IPS-20b (cell line): ENCODE results near the gene PES1.
"Not testable (repeated sequence)": the region's sequence is repeated elsewhere in the genome, so short reads cannot be mapped to it uniquely, and the experiment has no call there.

Experiments used
- H3K27ac ChIP-seq: one replicate; pipeline ENCODE4 v1.5.1; 2013; ENCODE audit warnings: low read length
- H3K27me3 ChIP-seq: 2 replicates; pipeline ENCODE4 v1.6.1; 2013; ENCODE audit warnings: mild to moderate bottlenecking, low read length, inconsistent platforms; ENCODE audit not compliant: insufficient read depth
- H3K36me3 ChIP-seq: 2 replicates; pipeline ENCODE4 v1.6.1; 2013; ENCODE audit warnings: low read depth, mild to moderate bottlenecking, inconsistent platforms, low read length, moderate library complexity; ENCODE audit not compliant: insufficient read depth
- H3K4me1 ChIP-seq: 2 replicates; pipeline ENCODE4 v1.6.1; 2013; ENCODE audit warnings: mild to moderate bottlenecking, control low read depth, inconsistent platforms, low read length, moderate library complexity; ENCODE audit not compliant: insufficient read depth
- H3K4me3 ChIP-seq: 2 replicates; pipeline ENCODE4 v1.5.1; 2013; ENCODE audit warnings: mild to moderate bottlenecking, low read length, inconsistent platforms
- H3K9ac ChIP-seq: 2 replicates; pipeline ENCODE4 v1.6.1; 2013; ENCODE audit warnings: low read depth, mild to moderate bottlenecking, inconsistent platforms, low read length, moderate library complexity
- H3K9me3 ChIP-seq: 2 replicates; pipeline ENCODE4 v1.6.1; 2013; ENCODE audit warnings: mild to moderate bottlenecking, low read depth, low read length, inconsistent platforms; ENCODE audit not compliant: insufficient read depth

PES1 gene

DNA sequence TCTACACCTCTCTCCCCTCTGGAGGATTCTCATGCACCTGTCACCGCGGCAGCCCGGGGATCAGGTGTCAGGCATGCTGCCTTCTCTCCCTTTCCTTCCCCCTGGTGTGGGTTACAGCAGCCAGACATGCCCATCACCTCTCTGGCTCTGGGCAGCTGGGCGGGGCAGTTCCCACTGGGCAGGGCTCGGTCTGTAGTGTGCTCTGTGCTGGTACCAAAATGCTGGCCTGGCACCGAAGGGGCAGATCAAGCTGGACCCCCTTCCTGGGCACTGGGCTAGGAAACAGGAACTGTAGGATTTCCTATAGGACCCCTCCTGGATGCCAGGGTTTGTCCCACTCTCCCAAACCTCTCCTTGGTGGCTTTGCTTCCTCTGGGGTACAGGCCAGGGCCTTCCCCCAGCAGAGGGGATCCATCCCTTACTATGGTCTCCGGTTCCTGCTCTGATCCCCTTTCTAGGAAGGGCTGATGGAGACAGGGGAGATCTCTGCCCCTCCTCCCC lies 18.1 kb downstream of the PES1 start:
- peak overlapping the region; percentile 76; the same call in 1 of the 2 replicates for H3K9ac ChIP-seq
- H3K4me1 ChIP-seq = peaks cover 9% of the 10 kb centered on the region; the same call in 1 of the 2 replicates
- no peaks in the 10 kb centered on the region for H3K27me3 ChIP-seq
- H3K9me3 ChIP-seq = no peaks in the 10 kb centered on the region
- H3K36me3 ChIP-seq = peaks cover 32% of the 10 kb centered on the region
- no peak overlapping the region for H3K27ac ChIP-seq
- H3K4me3 ChIP-seq = peak overlapping the region; percentile 78; the same call in 1 of the 2 replicates

GRCh38 chr22:30572840-30573593 lies 18.7 kb downstream of the PES1 start:
- Histone ChIP-seq H3K4me3 (no peak overlapping the region), H3K36me3 (peaks cover 26% of the 10 kb centered on the region), H3K9me3 (no peaks in the 10 kb centered on the region), H3K9ac (no peak overlapping the region), H3K27ac (no peak overlapping the region), H3K27me3 (no peaks in the 10 kb centered on the region), H3K4me1 (peaks cover 9% of the 10 kb centered on the region; the same call in 1 of the 2 replicates)

DNA sequence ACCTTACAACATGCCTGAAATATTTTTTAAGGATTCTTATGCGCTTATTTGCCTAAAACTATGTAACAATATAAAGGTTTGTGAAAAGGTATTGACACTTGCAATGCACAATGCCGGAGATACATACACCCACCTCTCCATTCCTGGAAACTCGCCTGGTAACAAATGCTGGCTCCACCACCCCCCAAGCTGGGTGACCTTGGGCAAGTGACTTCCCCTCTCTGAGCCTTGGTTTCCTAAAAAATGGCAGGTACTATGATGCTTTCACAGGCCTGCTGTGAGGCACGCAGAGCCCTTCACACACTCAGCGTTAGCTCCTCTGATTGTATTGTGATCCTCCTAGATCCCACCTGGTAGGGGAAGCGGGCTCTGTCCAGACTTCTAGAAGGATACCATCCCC lies 19.5 kb downstream of the PES1 start:
- no peak overlapping the region for H3K27ac ChIP-seq
- H3K9me3 ChIP-seq = no peaks in the 10 kb centered on the region
- H3K9ac ChIP-seq = no peak overlapping the region
- H3K27me3 ChIP-seq = no peaks in the 10 kb centered on the region
- H3K36me3 ChIP-seq = peaks cover 18% of the 10 kb centered on the region
- no peak overlapping the region for H3K4me3 ChIP-seq
- peaks cover 9% of the 10 kb centered on the region; the same call in 1 of the 2 replicates for H3K4me1 ChIP-seq

GRCh38 chr22:30569674-30570202 lies 22.0 kb downstream of the PES1 start:
- H3K9me3 ChIP-seq = no peaks in the 10 kb centered on the region
- no peak overlapping the region for H3K27ac ChIP-seq
- no peaks in the 10 kb centered on the region for H3K36me3 ChIP-seq
- H3K27me3 ChIP-seq = no peaks in the 10 kb centered on the region
- no peak overlapping the region for H3K4me3 ChIP-seq
- peaks cover 9% of the 10 kb centered on the region; the same call in 1 of the 2 replicates for H3K4me1 ChIP-seq
- no peak overlapping the region for H3K9ac ChIP-seq

DNA sequence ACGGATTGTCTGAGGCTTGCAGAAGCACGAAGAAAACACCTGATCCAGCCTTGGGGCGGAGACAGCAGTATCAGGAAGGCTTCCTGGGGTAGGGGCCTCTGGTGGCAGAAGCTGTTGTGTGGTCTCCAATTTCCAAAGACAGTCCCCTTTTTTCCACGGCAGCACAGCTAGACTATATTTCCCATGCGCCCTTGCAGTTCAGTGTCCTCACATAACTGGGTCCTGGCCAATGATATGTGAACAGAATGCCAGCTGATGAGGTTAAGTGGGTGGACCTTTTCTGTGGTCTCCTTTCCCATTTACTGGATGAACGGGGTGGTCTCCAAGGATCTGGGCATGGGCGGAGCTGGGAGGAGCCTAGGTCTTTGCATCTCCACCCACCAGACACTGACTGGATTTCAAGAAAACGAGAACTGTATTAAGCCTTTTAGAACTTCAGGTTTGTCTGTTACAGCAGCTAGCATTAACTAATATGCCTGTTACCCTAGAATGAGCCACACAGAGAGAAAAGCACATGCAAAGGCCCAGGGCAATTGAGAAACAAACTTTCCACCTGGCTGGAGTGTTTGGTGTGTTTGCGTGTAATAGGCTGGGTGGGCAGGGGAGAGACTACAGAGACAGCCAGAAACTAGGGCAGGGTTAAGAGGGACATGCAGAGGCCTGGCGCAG lies 23.4 kb downstream of the PES1 start:
- H3K9ac ChIP-seq = no peak overlapping the region
- H3K9me3 ChIP-seq = no peaks in the 10 kb centered on the region
- H3K4me1 ChIP-seq = 0 out of 2 replicates have a peak, but pooled peaks cover 2% of the 10 kb centered on the region
- no peaks in the 10 kb centered on the region for H3K27me3 ChIP-seq
- H3K36me3 ChIP-seq = no peaks in the 10 kb centered on the region
- no peak overlapping the region for H3K4me3 ChIP-seq
- H3K27ac ChIP-seq = no peak overlapping the region

DNA sequence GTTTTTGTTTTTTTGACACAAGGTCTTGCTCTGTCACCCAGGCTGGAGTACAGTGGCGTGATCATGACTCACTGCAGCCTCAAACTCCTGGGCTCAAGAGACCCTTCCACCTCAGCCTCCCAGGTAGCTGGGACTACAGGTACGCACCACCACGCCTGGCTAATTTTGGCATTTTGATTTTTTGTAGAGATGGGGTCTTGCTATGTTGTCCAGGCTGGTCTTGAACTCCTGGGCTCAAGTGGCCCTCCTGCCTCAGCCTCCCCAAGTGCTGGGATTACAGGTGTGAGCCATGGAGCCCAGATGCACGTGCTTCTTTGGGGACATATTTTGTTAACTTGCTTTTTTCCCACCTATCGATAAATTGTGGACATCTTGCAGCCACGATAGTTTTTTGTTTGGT lies 24.4 kb downstream of the PES1 start:
- H3K27me3 ChIP-seq, H3K9ac ChIP-seq, H3K36me3 ChIP-seq, H3K27ac ChIP-seq, H3K9me3 ChIP-seq, H3K4me3 ChIP-seq, H3K4me1 ChIP-seq: not testable (repeated sequence)

DNA sequence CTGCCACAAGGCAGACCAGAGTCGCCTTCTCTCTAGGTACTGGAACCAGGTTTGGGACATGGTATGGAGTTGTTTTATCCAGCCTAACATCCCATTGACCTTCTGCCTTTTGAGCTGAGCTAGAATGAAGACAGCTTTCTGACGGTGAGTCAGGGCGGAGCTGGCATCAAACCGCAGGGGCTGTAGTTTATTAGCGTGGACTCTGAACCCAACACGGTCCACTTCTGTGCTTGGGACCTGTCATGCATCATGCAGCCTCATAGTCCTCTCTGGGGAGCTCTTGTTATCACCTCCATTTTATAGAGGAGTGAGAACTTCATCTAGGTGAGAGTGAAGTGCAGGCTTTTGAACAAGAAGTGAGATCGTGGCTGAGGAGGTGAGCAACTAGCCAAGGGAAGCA lies 25.6 kb downstream of the PES1 start:
- no peak overlapping the region for H3K4me3 ChIP-seq
- H3K27ac ChIP-seq = no peak overlapping the region
- H3K36me3 ChIP-seq = no peaks in the 10 kb centered on the region
- H3K9ac ChIP-seq = no peak overlapping the region
- peaks cover 7% of the 10 kb centered on the region; the same call in 1 of the 2 replicates for H3K4me1 ChIP-seq
- H3K9me3 ChIP-seq = no peaks in the 10 kb centered on the region
- no peaks in the 10 kb centered on the region for H3K27me3 ChIP-seq

- Histone ChIP-seq H3K9ac (no peak overlapping the region), H3K27ac (no peak overlapping the region), H3K4me3 (no peak overlapping the region), H3K4me1 (peaks cover 9% of the 10 kb centered on the region; the same call in 1 of the 2 replicates), H3K27me3 (no peaks in the 10 kb centered on the region), H3K36me3 (no peaks in the 10 kb centered on the region), H3K9me3 (no peaks in the 10 kb centered on the region)
Measured at GRCh38 chr22:30565341-30565740, 26.4 kb downstream of the PES1 start.

DNA sequence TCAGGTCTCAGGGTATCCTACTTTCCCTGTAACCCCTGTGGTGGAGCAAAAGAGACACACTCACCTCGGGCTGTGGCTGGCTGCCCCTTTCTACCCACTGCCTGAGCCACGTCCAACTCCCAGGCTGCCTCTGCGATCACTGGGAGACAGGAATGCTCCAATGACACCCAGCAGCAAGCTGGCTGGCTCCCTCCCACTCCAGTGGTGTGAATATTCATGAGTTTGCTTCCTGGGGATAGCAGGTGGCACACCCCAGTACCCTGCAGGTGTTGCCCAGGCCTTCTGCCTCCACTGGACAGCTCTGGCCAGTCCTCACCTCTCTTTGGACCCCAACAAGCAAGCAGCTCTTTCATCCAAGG lies 27.0 kb downstream of the PES1 start:
- Histone ChIP-seq H3K27ac (no peak overlapping the region), H3K36me3 (no peaks in the 10 kb centered on the region), H3K4me1 (peaks cover 11% of the 10 kb centered on the region; the same call in 1 of the 2 replicates), H3K27me3 (no peaks in the 10 kb centered on the region), H3K4me3 (no peak overlapping the region), H3K9ac (no peak overlapping the region), H3K9me3 (no peaks in the 10 kb centered on the region)

GRCh38 chr22:30564045-30564760 lies 27.5 kb downstream of the PES1 start:
- Histone ChIP-seq H3K27ac (no peak overlapping the region), H3K9me3 (no peaks in the 10 kb centered on the region), H3K4me1 (peaks cover 11% of the 10 kb centered on the region; the same call in 1 of the 2 replicates), H3K27me3 (no peaks in the 10 kb centered on the region), H3K9ac (no peak overlapping the region), H3K36me3 (no peaks in the 10 kb centered on the region), H3K4me3 (no peak overlapping the region)

- H3K4me1 ChIP-seq = peaks cover 11% of the 10 kb centered on the region; the same call in 1 of the 2 replicates
- H3K9ac ChIP-seq = no peak overlapping the region
- H3K27ac ChIP-seq = no peak overlapping the region
- no peaks in the 10 kb centered on the region for H3K9me3 ChIP-seq
- H3K4me3 ChIP-seq = no peak overlapping the region
- H3K27me3 ChIP-seq = no peaks in the 10 kb centered on the region
- no peaks in the 10 kb centered on the region for H3K36me3 ChIP-seq
Measured at GRCh38 chr22:30562366-30562765, 29.3 kb downstream of the PES1 start.
